GM12878 (cell line): ENCODE results near the gene MCM3AP. TPM values are rescaled to one million over a fixed set of nuclear protein-coding genes. Genes with fewer than 3 reads are reported as not detected.

ENCODE experiments used
- ATAC-seq: fragments of 200-7000 bp; cut with Tn5 transposase; 3 replicates; pipeline ENCODE4 v1.9.1; 2020; ENCODE audit warnings: mild to moderate bottlenecking, moderate library complexity
- BruUV-seq: library from RNA; stranded (reverse); fragments of 400-500 nt; replicated peaks from 2 replicates; lab custom pipeline; 2021; lab: Mats Ljungman, UMichigan
- CTCF ChIA-PET: fragments of 300-600 bp; sonication (Branson Sonifier 250); formaldehyde crosslinking; extraction: SDS; loops from one replicate; lab custom pipeline; 2021; ENCODE audit warnings: inconsistent platforms; lab: Yijun Ruan, JAX
- POLR2A ChIA-PET: fragments of 350-600 bp; formaldehyde crosslinking; extraction: SDS; loops from one replicate; lab custom pipeline; 2021; ENCODE audit warnings: inconsistent platforms; lab: Charles Lee
- RAD21 ChIA-PET: fragments of 300-600 bp; sonication (Branson Sonifier 250); formaldehyde crosslinking; loops from one replicate; lab custom pipeline; 2023; ENCODE audit warnings: antibody characterized with exemption; ENCODE audit not compliant: unreplicated experiment; lab: Charles Lee
- SMC1A ChIA-PET: fragments of 300-600 bp; sonication (Branson Sonifier 250); formaldehyde crosslinking; loops from one replicate; lab custom pipeline; 2023; ENCODE audit not compliant: unreplicated experiment, uncharacterized antibody; lab: Charles Lee
- DNase-seq: peaks from one replicate; pipeline ENCODE4 v3.0.0-alpha.2; 2011; ENCODE audit warnings: low read depth, low spot score
- FAIRE-seq: peaks from 3 replicates; lab custom pipeline; 2011; peaks lifted over from hg19 to GRCh38; lab: Jason Lieb, UNC
- H2AFZ ChIP-seq: 2 replicates; pipeline ENCODE4 v1.6.0; 2011; ENCODE audit warnings: low read depth, low read length, control low read depth; ENCODE audit not compliant: control insufficient read depth
- H3K27ac ChIP-seq: 2 replicates; pipeline ENCODE4 v1.5.1; 2011; ENCODE audit warnings: control low read depth; ENCODE audit not compliant: control insufficient read depth, insufficient read depth
- H3K27me3 ChIP-seq, 2 experiments: replicated peaks in 1 of 2; 2 replicates each; pipeline versions ENCODE4 v1.6.0 to v1.6.1; 2011; ENCODE audit warnings: low read length in 1 of 2; ENCODE audit not compliant: control insufficient read depth in 2 of 2, insufficient read depth in 2 of 2
- H3K36me3 ChIP-seq, 2 experiments: 2 replicates each; pipeline ENCODE4 v1.5.1; 2011; ENCODE audit warnings: low read length in 1 of 2; ENCODE audit not compliant: control insufficient read depth in 2 of 2, insufficient read depth in 2 of 2
- H3K4me1 ChIP-seq: 2 replicates; pipeline ENCODE4 v1.6.1; 2011; ENCODE audit warnings: mild to moderate bottlenecking, low read length, moderate library complexity, mixed read lengths; ENCODE audit not compliant: control insufficient read depth, insufficient read depth
- H3K4me2 ChIP-seq: 2 replicates; pipeline ENCODE4 v1.6.0; 2011; ENCODE audit warnings: control low read depth; ENCODE audit not compliant: control insufficient read depth, insufficient read depth
- H3K4me3 ChIP-seq: fragments of 200-600 bp; sonication (generic); 2 replicates; pipeline ENCODE4 v1.5.1; 2016
- H3K79me2 ChIP-seq: 2 replicates; pipeline ENCODE4 v1.6.0; 2011; ENCODE audit warnings: low read length; ENCODE audit not compliant: control insufficient read depth, insufficient read depth
- H3K9ac ChIP-seq: 2 replicates; pipeline ENCODE4 v1.8.0; 2011; ENCODE audit warnings: low read length, control low read depth, mixed read lengths; ENCODE audit not compliant: control insufficient read depth, insufficient read depth
- H3K9me3 ChIP-seq: replicated peaks from 3 replicates; pipeline ENCODE4 v1.5.1; 2011; ENCODE audit warnings: mild to moderate bottlenecking, low read length; ENCODE audit not compliant: control insufficient read depth, insufficient read depth
- H4K20me1 ChIP-seq: 2 replicates; pipeline ENCODE4 v1.6.0; 2011; ENCODE audit not compliant: control insufficient read depth, insufficient read depth
- BCLAF1 ChIP-seq: fragments of 450-650 bp; IDR thresholded peaks from 2 replicates; pipeline ENCODE4 v1.6.1; 2017; ENCODE audit warnings: antibody characterized with exemption, mild to moderate bottlenecking, moderate library complexity
- CHD2 ChIP-seq: IDR thresholded peaks from 2 replicates; pipeline ENCODE4 v1.6.1; 2011; ENCODE audit warnings: low read depth, low read length, improper control_type of control experiment, borderline replicate concordance
- CREB1 ChIP-seq: IDR thresholded peaks from 2 replicates; pipeline ENCODE4 v1.6.1; 2012; ENCODE audit warnings: low read depth, mild to moderate bottlenecking, inconsistent platforms
- EED ChIP-seq: sonication (generic); IDR thresholded peaks from 2 replicates; pipeline ENCODE4 v1.6.1; 2016; ENCODE audit warnings: antibody characterized with exemption, low read depth
- ESRRA ChIP-seq: IDR thresholded peaks from 2 replicates; pipeline ENCODE4 v1.6.1; 2012; ENCODE audit warnings: mild to moderate bottlenecking, low read length, improper control_type of control experiment
- HDAC2 ChIP-seq: fragments of 200-600 bp; sonication (generic); IDR thresholded peaks from 2 replicates; pipeline ENCODE4 v1.6.1; 2017
- IKZF1 ChIP-seq: fragments of 450-650 bp; conservative IDR thresholded peaks from 2 replicates; pipeline ENCODE4 v1.6.1; 2017; ENCODE audit warnings: antibody characterized with exemption, mild to moderate bottlenecking
- MEF2B ChIP-seq: fragments of 450-650 bp; IDR thresholded peaks from 2 replicates; pipeline ENCODE4 v1.6.1; 2018; ENCODE audit warnings: mild to moderate bottlenecking, moderate library complexity; ENCODE audit not compliant: partially characterized antibody, poor library complexity, severe bottlenecking
- NFYA ChIP-seq: IDR thresholded peaks from 2 replicates; pipeline ENCODE4 v1.6.1; 2011; ENCODE audit warnings: low read depth, mild to moderate bottlenecking, low read length, improper control_type of control experiment, borderline replicate concordance
- RCOR1 ChIP-seq: conservative IDR thresholded peaks from 2 replicates; pipeline ENCODE4 v1.6.1; 2012; ENCODE audit warnings: low read depth, low read length, improper control_type of control experiment
- RUNX3 ChIP-seq: IDR thresholded peaks from 2 replicates; pipeline ENCODE4 v1.6.1; 2012; ENCODE audit warnings: low read length, inconsistent platforms
- SMARCA5 ChIP-seq: fragments of 450-650 bp; IDR thresholded peaks from 2 replicates; pipeline ENCODE4 v1.6.1; 2017; ENCODE audit warnings: mild to moderate bottlenecking
- SPI1 ChIP-seq: IDR thresholded peaks from 2 replicates; pipeline ENCODE4 v1.6.1; 2011; ENCODE audit warnings: low read depth, mild to moderate bottlenecking, low read length, moderate library complexity, borderline replicate concordance; ENCODE audit not compliant: insufficient read depth
- STAT1 ChIP-seq: fragments of 450-650 bp; conservative IDR thresholded peaks from 2 replicates; pipeline ENCODE4 v1.6.1; 2014; ENCODE audit warnings: antibody characterized with exemption, mild to moderate bottlenecking
- STAT3 ChIP-seq: IDR thresholded peaks from 2 replicates; pipeline ENCODE4 v1.6.1; 2011; ENCODE audit warnings: low read depth, low read length, improper control_type of control experiment
- SUZ12 ChIP-seq: fragments of 200-600 bp; sonication (generic); IDR thresholded peaks from one replicate; pipeline ENCODE4 v1.6.1; 2018; ENCODE audit warnings: antibody characterized with exemption, mild to moderate bottlenecking; ENCODE audit not compliant: unreplicated experiment
- WGBS: methylation state at CpG from one replicate; pipeline ENCODE4 v1.1.6; 2016; ENCODE audit warnings: low lambda C conversion rate; ENCODE audit not compliant: insufficient replicate concordance, insufficient coverage; ENCODE audit errors: missing lambda C conversion rate; 5-methylcytosine and 5-hydroxymethylcytosine counted together
- in situ Hi-C: fragments of 300-500 bp; cut with MboI; formaldehyde crosslinking; loops from 9 replicates; pipeline ENCODE4 v1.14.3; 2018; ENCODE audit warnings: mixed read lengths
- intact Hi-C: fragments of 100-400 bp; cut with micrococcal nuclease; formaldehyde crosslinking; loops from one replicate; pipeline ENCODE4 v1.14.2; 2022; ENCODE audit not compliant: unreplicated experiment
- polyA plus RNA-seq, 11 experiments: library from polyadenylated mRNA; depleted of rRNA in 4 of 11; unstranded in 6 of 11; stranded (reverse) in 5 of 11; fragments of >200 nt; fragmentation: Nextera tagmentation in 4 of 11; fragmentation: Illumina TruSeq in 1 of 11; extraction: Ambion mirVana in 4 of 11; extraction: Trizol in 1 of 11; gene quantifications; 1 replicate in 1 of 11; 2 replicates in 10 of 11; pipeline versions ENCODE4 v1.2.1 to v1.2.3, GENCODE V29; 2011 to 2016; ENCODE audit warnings: inconsistent platforms in 2 of 11, missing spikeins in 2 of 11, low read depth in 1 of 11
- total RNA-seq, 4 experiments: library from RNA; depleted of rRNA in 3 of 4; stranded (reverse); fragments of >200 nt in 3 of 4; fragmentation: Illumina TruSeq in 1 of 4; extraction: Trizol in 1 of 4; gene quantifications; 2 replicates each; pipeline versions ENCODE4 v1.2.1 to v1.2.3, GENCODE V29; 2013 to 2021

The MCM3AP gene
- total and polyA plus RNA-seq, 10 of the 15 experiments (the other 5 are each of a cell fraction or from before 2014, with no cell fraction given) = 6.1 to 95.7 (median 47.0) TPM

DNA sequence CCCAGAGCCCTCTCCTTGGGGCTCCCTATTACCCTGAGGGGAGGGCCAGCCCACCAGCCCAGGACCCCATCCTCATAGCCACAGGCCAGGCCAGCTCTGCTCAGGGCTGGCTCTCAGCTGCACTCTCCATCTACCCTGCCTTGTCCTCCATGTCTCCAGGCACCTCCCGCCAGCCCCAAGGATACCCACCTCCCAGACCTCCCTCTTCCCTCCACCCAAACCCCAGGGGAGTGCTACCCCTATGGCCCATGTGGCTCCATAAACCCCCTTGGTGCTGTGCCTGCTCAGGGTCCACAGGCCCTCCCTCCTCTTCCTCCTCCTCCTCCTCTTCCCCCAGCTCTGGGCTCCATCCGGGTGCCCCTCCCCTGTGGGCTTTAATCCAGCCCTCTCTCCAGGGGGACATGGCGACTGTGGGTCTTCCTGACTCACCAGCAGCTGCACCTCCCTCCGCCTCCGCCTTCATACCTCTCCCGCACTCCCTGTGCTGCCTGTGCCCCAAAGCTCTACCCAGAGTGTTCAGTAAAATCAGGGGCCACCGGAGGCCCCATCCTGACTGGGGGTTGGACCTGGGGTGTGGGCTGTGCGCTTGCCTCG, 9.9 kb upstream of the MCM3AP start:
- H3K36me3 ChIP-seq = peaks cover 7 to 12% of the 10 kb centered on the region in 2 experiments; a peak in 3 of 4 replicates
- H3K9me3 ChIP-seq = peaks cover 11% of the 10 kb centered on the region; the same call in 2 of the 3 replicates
- H3K4me1 ChIP-seq = peaks cover 6% of the 10 kb centered on the region
- H3K27ac ChIP-seq = no peak overlapping the region
- H3K79me2 ChIP-seq = no peaks in the 10 kb centered on the region
- H3K9ac ChIP-seq = no peak overlapping the region
- SMC1A ChIA-PET = no interaction called here
- H3K4me2 ChIP-seq = peak overlapping the region; percentile 7; the same call in 1 of the 2 replicates
- ATAC-seq = peak; percentile 48
- no TSS peak for BruUV-seq
- RAD21 ChIA-PET = no interaction called here
- intact Hi-C loops (no loop called here), in situ Hi-C loops (no loop called here)
- TF ChIP-seq IKZF1 = 0 out of 2 replicates have a peak, but pooled peaks have one; percentile 7
- TF ChIP-seq MEF2B = no peak
- 51% methylated on average over 8 of the region's 9 CpGs for WGBS
- POLR2A ChIA-PET = no interaction called here
- DNase-seq = no peak
- no peak for FAIRE-seq
- H2AFZ ChIP-seq = no peak overlapping the region
- H3K27me3 ChIP-seq = no peaks in the 10 kb centered on the region
- H4K20me1 ChIP-seq = no peaks in the 10 kb centered on the region
- CTCF ChIA-PET = interaction anchor here (1.0 kb wide), 1 partner anchor 18 kb away, joined by 3 read pairs; no protein-coding TSS in a partner anchor
- H3K4me3 ChIP-seq = no peak overlapping the region

DNA sequence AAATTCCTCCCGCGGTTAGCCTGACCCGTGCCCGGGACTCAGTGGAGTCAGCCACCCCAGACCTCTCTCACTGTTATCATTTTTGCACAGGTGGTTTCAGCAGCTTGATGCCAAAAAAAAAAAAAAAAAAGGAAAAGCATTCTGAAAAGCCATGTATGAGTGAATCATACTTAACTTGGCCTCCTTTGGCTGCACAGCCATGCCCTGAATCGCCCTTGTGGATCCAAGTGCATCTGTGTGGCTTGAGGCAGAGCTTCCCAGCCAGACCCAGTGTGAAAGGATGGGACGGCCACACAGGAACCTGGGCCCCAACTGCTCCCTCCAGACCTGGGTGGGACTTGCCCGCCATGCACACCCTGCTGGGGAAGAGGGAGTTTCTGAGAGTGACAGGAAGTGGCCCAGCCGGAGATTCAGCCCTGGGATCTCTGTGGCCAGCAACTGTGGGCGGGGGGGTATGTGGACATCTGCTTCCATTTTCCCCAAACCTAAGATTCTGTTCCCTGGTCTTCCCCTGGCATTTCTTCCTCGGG, 9.3 kb upstream of the MCM3AP start:
- Histone ChIP-seq H2AFZ (no peak overlapping the region), H3K79me2 (peaks cover 2% of the 10 kb centered on the region), H3K9me3 (peaks cover 11% of the 10 kb centered on the region; the same call in 2 of the 3 replicates), H3K27ac (no peak overlapping the region), H3K4me2 (peak overlapping the region; percentile 7; the same call in 1 of the 2 replicates), H4K20me1 (no peaks in the 10 kb centered on the region), H3K36me3 (peaks cover 7 to 12% of the 10 kb centered on the region in 2 experiments; a peak in 3 of 4 replicates), H3K27me3 (no peaks in the 10 kb centered on the region), H3K9ac (no peak overlapping the region), H3K4me3 (no peak overlapping the region), H3K4me1 (peaks cover 6% of the 10 kb centered on the region)
- ChIA-PET SMC1A (no interaction called here), RAD21 (no interaction called here), CTCF (interaction anchor here (1.0 kb wide), 1 partner anchor 19 kb away, joined by 3 read pairs; no protein-coding TSS in a partner anchor), POLR2A (no interaction called here)
- WGBS = 17% methylated on average over 10 of the region's 10 CpGs
- in situ Hi-C loops (no loop called here), intact Hi-C loops (no loop called here)
- no TSS peak for BruUV-seq
- FAIRE-seq = no peak
- no peak for DNase-seq
- peak; percentile 83 for ATAC-seq
- TF ChIP-seq NFYA = no peak
- TF ChIP-seq STAT1 = no peak
- no peak for TF ChIP-seq SMARCA5
- TF ChIP-seq CHD2 = no peak
- TF ChIP-seq RUNX3 = no peak
- no peak for TF ChIP-seq ESRRA
- TF ChIP-seq STAT3 = no peak
- TF ChIP-seq SPI1 = peak; percentile 45; the same call in 1 of the 2 replicates
- no peak for TF ChIP-seq SUZ12
- no peak for TF ChIP-seq EED
- TF ChIP-seq HDAC2 = no peak
- no peak for TF ChIP-seq BCLAF1
- TF ChIP-seq CREB1 = no peak
- TF ChIP-seq RCOR1 = no peak
